ENCODE data around the gene DDX50.
A peak's percentile ranks its signal among the peaks of the same experiment; 100 is the strongest.
"Not testable (repeated sequence)": the region's sequence is repeated elsewhere in the genome, so short reads cannot be mapped to it uniquely, and the experiment has no call there.

Gene DDX50

DNA sequence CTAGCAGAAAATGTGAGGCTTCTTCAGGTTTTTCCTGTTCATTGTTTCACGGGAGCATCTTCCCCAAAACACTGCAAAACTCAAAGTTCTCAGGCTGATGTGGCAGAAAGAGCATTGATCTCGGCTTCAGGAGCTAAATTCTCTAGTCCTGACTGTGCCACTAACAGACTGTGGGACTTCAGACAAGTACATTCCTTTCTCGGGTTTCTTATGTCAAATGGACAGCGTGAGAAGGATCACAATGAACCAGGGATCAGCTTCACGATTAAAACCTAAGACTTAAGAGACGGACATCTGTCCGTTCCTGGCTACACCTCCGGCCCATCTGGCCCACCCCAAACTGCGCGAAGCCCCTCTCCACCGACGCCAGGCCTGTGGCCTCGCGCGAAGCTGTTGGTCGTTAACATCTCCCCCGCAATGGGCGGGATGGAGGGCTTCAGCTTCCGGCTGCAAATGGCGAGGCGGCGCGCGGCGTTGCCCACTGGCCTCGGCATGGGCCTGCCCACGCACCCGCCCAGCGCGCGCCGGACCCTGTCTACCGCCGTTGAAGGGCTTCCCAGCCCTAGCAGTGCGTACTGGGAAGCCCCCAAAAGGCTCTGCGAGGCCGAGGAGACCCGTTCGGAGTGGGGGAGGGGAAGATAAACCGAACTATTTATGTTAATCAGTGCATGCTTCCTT, 549 bp upstream of the DDX50 start:
- no peak for DNase-seq (ENCODE audit: low read depth)

DNA sequence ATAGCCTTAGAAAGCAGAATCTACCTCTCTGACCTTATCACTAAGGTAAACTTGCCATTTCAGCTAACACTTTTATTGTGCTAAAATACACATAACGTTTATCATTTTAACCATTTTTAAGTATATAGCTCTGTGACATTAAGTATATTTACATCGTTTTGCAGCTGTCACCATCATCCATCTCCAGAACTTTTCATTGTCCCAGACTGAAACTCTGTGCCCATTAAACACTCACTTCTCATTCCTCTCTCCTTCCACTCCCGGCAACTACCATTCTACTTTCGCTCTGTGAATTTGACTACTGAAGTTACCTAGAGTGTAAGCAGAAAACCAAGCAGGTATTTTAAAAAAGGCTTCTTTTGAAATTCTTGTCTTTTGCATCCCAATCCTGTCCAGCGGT, 1.3 kb downstream of the DDX50 start:
- no peak for DNase-seq (ENCODE audit: low read depth)

DNA sequence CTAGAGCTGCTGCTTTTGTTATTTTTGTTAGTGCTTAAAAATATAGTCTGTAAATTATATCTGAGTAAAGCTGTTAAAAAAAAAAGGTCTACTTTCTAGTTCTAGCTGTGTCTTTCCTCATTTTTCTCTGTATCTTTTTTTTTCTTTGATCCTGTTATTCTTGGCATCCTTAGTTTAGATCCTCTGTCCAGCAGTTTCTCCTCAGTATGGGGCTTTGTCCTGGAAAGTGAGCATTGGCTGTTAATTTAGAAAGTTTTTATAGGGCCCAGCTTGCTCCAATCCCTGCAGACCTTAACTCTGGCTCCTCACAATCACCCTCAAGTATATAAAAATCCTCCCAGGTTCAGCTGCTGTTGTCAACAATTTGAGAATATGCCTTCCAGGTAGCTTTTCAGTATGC, 23.5 kb downstream of the DDX50 start:
- DNase-seq (ENCODE audit: low read depth), result no peak

DNA sequence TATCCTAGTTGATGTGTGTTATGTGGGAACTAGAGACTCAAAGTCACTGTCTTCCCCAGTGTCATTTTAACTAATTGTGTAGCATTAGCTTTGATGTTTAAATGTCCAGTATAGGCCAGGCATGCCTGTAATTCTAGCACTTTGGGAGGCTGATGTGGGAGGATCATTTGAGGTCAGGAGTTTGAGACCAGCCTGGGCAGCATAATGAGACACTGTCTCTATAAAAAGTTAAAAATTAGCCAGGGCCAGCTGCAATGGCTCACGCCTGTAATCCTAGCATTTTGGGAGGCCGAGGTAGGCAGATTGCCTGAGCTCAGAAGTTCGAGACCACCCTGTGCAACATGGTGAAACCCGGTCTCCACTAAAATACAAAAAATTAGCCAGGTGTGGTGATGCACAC, 24.4 kb downstream of the DDX50 start:
- no peak for DNase-seq (ENCODE audit: low read depth)

DNA sequence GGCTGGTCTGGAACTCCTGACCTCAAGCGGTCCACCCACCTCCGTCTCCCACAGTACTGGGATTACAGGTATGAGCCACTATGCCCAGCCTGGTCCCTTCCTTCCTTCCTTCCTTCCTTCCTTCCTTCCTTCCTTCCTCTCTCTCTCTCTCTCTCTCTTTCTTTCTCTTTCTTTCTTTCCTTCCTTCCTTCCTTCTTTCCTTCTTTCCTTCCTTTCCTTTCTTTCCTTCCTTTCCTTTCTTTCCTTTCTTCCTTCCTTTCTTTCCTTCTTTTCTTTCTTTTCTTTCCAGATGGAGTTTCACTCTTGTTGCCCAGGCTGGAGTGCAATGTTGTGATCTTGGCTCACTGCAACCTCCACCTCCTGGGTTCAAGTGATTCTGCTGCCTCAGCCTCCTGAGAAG, 28.0 kb downstream of the DDX50 start:
- not testable (repeated sequence) for DNase-seq (ENCODE audit: low read depth)

DNA sequence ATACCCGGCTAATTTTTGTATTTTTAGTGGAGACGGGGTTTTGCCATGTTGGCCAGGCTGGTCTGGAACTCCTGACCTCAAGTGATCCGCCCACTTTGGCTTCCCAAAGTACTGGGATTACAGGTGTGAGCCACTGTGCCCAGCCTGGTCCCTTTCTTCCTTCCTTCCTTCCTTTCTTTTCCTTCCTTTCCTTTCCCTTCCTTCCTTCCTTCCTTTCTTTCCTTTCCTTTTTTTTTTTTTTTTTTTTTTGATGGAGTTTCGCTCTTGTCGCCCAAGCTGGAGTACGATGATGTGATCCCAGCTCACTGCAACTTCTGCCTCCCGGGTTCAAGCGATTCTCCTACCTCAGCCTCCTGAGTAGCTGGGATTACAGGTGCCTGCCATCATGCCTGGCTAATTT, 28.8 kb downstream of the DDX50 start:
- DNase-seq (ENCODE audit: low read depth), result not testable (repeated sequence)

DNA sequence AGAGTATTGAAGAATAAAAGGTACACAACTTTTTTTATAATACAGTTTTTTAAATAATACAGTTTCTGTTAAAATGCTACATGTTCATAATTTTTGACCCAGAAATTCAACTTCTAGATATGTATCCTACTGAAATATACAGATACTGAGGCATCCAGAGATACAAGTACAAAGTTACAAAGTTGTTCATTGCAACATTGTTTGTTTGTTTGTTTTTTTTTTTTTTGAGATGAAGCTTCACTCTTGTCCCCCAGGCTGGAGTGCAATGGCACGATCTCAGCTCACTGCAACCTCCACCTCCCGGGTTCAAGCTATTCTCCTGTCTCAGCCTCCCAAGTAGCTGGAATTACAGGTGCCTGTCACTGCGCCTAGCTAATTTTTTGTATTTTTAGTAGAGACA, 31.7 kb downstream of the DDX50 start:
- DNase-seq (ENCODE audit: low read depth), result not testable (repeated sequence)

DNA sequence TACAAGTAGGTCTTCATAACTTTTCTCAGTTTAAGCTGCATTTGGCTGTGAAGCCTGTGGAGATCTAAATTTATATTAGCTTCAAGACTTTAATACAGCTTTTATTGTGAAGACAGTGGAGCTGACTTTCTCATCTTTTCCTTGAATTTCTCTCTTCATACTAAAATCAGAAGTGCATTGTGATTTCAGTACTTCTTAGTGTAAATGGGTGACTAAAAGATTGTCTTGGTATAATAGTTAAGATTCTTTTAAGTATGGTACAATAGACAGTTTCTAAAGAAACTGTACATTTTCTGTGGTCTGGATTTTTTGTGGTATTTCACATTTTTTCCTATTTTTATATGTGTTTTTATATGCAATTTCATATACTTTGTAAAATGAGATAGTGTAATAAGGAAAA, 33.9 kb downstream of the DDX50 start:
- no peak for DNase-seq (ENCODE audit: low read depth)

DNA sequence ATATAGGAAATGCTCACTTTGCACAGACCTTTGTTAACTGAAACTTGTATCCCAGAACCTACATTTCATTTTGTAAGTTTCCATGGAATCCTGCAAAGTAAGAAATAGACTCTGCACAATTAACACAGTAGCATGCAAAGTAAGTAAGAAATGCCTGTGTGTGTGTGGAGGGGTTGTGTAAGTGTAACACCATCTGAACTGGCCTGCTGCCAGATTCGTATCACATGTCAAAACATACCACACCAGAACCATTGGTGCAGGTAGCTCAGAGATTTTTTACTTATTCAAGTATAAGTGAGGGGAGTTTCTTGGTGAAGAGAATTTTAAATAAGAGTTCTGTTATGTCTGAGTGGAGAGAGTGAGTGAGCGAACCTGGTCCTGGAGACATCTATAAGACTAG, 37.0 kb downstream of the DDX50 start:
- DNase-seq (ENCODE audit: low read depth), result no peak

DNA sequence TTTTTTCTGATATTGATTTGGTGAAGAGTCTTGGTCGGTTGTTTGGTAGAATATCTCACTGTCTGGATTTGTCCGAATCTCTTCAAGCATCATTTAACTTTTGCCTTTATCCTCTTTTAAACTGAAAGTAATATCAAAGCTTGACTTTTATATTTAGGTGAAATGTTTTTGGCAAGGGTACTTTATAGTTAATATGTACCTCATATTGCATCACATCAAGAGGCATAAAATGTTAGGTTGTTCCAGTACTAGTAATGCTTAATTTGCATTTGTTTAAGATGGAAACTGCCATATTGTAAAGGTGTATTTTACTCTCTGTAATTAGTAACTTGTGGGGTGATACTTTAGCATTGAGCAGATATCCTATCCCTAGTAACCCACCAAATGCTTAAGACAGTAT, 37.8 kb downstream of the DDX50 start:
- no peak for DNase-seq (ENCODE audit: low read depth)

DNA sequence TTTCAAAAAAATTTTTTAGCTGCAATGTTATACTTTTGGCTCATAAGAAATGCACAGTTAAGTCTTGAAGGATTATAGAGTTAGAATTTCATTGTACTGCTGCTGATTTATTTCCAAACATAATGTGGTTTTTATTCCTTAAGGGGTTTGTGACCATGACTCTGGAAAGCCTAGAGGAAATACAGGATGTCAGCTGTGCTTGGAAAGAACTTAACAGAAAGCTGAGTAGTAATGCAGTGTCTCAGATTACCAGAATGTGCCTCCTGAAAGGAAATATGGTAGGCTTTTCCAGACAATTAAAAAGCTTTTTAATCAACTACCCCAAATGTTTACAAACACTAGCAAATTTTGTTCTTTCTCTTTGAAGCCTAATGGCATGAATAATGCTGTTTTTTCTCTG, 39.8 kb downstream of the DDX50 start:
- DNase-seq (ENCODE audit: low read depth), result not testable (repeated sequence)

DNA sequence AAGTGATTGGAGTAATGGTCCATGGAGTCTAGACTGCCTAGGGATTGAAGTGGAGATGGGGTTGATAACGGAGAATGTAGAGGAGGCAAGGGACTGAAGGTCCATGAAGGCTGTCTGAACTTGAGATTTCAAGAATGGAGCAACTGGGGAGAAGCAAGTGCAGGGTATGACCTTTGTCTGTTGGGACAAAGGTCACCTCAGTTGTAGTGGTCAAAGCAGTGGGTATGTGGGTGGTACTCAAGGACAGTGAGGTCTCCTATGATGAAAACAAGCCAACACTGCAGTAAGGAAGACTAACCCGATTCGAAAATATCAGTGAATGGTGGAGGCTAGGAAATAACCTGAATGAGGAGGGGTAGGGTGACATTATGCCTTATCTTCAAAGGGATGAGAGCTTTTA, 49.5 kb downstream of the DDX50 start:
- no peak for DNase-seq (ENCODE audit: low read depth)

DNA sequence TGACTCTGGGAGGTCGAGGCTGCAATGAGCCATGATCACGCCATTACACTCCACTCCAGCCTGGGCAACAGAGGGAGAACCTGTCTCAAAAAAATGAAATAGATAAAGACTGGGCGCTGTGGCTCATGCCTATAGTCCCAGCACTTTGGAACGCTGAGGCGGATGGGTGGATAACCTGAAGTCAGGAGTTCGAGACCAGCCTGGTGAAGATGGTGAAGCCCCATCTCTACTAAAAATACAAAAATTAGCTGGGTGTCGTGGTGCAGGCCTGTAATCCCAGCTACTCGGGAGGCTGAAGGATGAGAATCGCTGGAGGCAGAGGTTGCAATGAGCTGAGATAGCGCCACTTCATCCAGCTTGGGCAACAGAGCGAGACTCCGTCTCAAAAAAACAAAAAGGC, 53.8 kb downstream of the DDX50 start:
- no peak for DNase-seq (ENCODE audit: low read depth)

DNA sequence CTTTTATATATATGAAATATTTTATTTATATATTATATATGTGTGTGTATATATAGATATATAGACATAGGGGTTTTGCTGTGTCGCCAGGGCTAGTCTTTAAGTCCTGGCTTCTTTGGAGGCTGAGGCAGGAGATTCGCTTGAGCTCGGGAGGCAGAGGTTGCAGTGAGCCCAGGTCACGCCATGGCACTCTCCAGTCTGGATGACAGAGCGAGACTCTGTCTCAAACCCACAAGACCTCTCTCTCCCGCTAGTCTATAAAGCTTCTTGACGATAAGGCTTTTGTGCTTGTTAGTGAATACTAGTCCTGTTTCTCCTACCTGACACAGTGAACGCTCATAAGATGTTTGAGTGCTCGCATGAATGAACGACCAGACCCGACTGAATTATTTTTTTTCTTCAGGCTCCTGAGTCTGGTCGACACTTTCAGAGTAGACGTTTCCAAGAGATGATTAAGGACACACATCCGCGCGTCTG, 54.3 kb downstream of the DDX50 start:
- no peak for DNase-seq (ENCODE audit: low read depth)

DNA sequence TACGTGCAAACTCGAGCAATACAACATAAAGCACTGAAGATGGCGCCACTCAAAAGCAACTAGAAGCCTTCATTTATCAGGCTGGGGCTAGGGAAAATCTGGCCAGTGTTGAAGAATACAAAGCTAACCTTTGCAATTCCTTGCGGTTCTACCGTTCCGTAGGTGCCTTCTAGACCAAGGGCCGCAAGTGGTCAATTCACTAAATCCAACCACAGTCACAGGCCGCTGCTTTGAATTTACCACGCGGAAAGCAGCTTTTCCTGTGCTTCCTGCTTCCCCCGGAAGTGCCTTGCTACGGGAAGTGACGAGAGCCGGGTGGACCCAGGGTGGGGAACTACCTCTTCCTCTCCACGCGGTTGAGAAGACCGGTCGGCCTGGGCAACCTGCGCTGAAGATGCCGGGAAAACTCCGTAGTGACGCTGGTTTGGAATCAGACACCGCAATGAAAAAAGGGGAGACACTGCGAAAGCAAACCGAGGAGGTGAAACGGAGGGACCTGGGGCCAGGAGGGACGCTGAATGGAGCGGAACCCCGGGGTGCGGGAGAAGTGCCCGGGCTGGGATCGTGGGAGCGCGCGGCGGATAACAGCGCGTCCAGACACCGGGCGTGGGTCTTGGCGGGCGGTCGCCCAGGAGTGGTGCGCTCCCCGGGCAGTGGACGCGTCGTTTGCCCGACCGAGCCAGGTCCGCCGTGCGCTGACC, 54.9 kb downstream of the DDX50 start, which contains the start of gene DDX21:
DDX21 (plus strand) TSS at position 339 of the 701 bp plus-strand sequence; CDS start at position 395, 56 bp downstream.
- peak; percentile 85 for DNase-seq (ENCODE audit: low read depth)

DNA sequence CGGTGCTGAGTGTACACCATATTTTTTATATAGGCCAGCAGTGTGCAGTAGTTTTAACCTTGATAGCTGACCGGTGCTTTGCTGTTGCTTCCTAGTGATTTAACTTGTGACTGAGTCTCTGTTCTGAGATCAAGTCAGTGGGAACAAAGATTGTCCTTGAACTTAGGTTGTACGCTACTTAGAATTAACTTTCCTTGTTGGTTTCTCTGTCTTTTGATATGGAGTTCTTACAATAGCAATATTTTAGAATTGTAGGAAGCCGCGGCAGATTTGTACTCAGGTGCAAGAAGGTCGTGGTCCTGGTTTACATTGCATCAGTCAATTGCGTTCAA, 56.1 kb downstream of the DDX50 start:
- no peak for DNase-seq (ENCODE audit: low read depth)

DNA sequence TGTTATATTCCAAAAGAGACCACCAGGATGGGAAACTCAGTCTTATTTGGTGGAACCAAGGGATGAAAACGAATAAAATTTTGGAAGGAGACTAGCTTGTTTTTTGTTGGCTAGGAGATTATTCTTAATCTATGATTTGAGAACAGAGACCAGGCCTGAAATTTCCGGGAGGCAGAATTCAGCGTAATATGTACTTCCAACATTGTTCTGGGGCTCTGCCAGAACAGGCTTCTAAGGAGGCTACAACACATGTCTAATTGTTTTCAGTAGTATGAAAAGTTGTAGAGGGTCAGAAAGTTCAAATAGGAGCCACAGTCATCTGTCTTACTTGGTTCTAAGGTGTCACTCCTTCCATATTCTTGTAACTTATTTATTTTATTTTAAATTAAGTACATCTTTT, 56.5 kb downstream of the DDX50 start:
- DNase-seq (ENCODE audit: low read depth), result no peak

DNA sequence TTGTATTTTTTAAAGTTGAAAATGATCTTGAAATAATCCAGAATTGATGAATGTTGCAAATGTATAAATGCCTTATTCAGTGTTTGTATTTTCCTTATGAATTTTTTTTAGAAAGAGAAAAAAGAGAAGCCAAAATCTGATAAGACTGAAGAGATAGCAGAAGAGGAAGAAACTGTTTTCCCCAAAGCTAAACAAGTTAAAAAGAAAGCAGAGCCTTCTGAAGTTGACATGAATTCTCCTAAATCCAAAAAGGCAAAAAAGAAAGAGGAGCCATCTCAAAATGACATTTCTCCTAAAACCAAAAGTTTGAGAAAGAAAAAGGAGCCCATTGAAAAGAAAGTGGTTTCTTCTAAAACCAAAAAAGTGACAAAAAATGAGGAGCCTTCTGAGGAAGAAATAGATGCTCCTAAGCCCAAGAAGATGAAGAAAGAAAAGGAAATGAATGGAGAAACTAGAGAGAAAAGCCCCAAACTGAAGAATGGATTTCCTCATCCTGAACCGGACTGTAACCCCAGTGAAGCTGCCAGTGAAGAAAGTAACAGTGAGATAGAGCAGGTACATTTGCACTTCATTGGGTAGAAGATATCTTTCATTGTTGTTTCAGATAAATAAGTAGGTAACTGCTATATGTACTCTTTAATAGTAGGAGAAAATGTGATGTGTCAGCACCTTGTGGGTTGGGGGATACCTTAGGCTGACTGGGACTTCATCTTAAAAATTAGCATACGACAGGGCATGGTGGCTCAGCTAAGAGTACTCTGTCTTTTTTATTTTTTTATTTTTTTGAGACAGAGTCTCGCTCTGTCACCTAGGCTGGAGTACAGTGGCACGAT, 58.8 kb downstream of the DDX50 start:
- DNase-seq (ENCODE audit: low read depth), result no peak

DNA sequence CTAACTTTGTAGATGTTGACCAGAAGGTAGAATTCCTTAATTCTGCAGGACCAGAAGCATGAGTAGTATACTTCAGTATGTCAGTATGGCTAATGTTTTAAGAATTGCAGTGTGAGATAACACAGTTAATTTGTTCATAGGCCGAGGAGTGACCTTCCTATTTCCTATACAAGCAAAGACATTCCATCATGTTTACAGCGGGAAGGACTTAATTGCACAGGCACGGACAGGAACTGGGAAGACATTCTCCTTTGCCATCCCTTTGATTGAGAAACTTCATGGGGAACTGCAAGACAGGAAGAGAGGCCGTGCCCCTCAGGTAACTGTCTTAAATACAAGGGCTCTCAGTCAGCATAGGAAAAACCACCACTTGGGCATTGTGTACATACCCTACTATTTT, 62.0 kb downstream of the DDX50 start:
- DNase-seq (ENCODE audit: low read depth), result no peak

DNA sequence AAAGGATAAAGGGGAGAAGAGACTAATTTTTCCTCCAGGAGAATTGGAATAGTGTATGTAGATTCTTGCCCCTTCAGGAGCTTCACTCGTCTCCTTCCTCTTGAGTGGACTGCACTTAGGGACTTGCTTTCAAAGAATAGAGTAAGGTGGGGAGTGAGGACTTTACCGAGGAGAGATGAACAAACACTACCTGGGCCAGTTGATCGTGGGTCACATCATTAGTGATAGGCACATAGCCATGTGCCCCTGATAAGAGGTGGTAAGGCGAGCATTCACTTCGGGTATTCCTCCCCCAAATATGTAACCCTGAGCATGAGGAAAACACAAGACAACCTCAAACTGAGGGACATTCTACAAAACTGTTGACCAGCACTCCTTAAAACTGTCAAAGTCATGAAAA, 72.9 kb downstream of the DDX50 start:
- DNase-seq (ENCODE audit: low read depth), result no peak

DNA sequence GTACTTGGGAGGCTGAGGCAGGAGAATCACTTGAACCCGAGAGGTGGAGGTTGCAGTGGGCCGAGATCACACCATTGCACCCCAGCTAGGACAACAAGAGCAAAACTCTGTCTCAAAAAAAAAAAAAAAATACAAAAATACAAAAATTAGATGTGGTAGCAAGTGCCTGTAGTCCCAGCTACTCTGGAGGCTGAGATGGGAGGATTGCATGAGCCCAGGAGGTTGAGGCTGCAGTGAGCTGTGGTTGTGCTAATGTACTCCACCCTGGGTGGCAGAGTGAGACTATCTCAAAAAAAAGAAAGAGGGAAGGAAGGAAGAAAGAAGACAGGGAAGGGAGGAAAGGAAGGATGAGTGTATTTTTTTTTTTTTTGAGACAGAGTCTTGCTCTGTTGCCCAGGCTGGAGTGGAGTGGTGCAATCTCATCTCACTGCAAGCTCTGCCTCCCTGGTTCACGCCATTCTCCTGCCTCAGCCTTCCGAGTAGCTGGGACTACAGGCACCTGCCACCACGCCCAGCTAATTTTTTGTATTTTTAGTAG, 74.9 kb downstream of the DDX50 start:
- not testable (repeated sequence) for DNase-seq (ENCODE audit: low read depth)

DNA sequence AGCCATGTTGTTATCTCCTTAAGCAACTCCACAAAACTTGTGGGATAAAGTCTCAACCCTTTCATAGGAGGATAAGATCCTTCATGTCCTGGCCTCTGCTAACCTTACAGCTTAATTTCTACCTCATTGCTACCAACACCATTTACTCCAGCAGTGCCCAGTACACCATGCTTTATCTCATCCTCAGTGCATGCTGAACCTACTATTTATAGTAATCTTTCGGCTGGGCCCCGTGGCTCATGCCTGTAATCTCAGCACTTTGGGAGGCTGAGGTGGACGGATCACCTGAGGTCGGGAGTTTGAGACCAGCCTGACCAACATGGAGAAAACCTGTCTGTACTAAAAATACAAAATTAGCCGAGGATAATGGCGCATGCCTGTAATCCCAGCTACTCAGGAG, 78.6 kb downstream of the DDX50 start:
- not testable (repeated sequence) for DNase-seq (ENCODE audit: low read depth)

DNA sequence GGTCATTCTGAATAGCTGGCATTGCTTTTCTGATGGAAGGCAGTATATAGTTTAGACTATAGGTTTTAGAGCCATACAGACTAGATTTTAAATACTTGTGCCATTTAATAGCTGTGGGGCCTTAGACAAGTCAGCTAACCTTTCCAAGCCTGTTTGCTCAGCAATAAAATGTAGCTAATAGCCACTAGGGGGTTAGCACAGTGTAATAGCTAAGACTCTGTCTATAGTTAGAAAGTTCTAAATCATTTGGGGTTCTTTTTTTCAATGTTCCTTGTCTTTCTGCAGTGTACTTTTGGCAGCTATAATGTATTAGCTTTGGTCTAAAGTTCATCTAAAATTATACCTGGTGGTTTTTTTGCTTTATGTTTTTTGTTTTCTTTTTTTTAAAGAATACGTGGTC, 80.0 kb downstream of the DDX50 start:
- DNase-seq (ENCODE audit: low read depth), result no peak

All from T-helper 22 cell (primary cell).